NT2/D1 (cell line): ENCODE data around the gene RAB28.

Experiments
- YY1 ChIP-seq: IDR thresholded peaks from 2 replicates; pipeline ENCODE4 v1.6.1; 2011; ENCODE audit not compliant: insufficient read length, insufficient read depth
- ZNF274 ChIP-seq: IDR thresholded peaks from 2 replicates; pipeline ENCODE4 v1.6.1; 2011; ENCODE audit warnings: mild to moderate bottlenecking, low read depth, low read length

- no peak for TF ChIP-seq YY1
- no peak for TF ChIP-seq ZNF274
Measured at GRCh38 chr4:13327991-13328390, 156.1 kb downstream of the RAB28 start.
